SK-N-SH treated with all-trans-retinoic acid at 6 μM for 48 hours (cell line): ENCODE data around the gene DUSP23.

Source experiments
- ATAC-seq: fragments of 200-7000 bp; cut with Tn5 transposase; 3 replicates; pipeline ENCODE4 v1.9.1; 2020; ENCODE audit warnings: mild to moderate bottlenecking, moderate library complexity
- ARNTL ChIP-seq: fragments of 450-650 bp; formaldehyde crosslinking; IDR thresholded peaks from 2 replicates; pipeline ENCODE4 v1.5.0; 2020; ENCODE audit warnings: low read depth, mild to moderate bottlenecking, moderate library complexity, borderline replicate concordance
- BACH2 ChIP-seq: fragments of 250-450 bp; sonication (Bioruptor Pico); IDR thresholded peaks from 2 replicates; pipeline ENCODE4 v1.9.0; 2021; ENCODE audit warnings: mild to moderate bottlenecking, borderline replicate concordance
- CREB5 ChIP-seq: fragments of 250-450 bp; sonication (Bioruptor Pico); IDR thresholded peaks from 2 replicates; pipeline ENCODE4 v1.5.1; 2020; ENCODE audit warnings: low read depth, mild to moderate bottlenecking, moderate library complexity
- ESRRG ChIP-seq: fragments of 250-450 bp; sonication (Bioruptor Pico); IDR thresholded peaks from 2 replicates; pipeline ENCODE4 v1.6.1; 2021; ENCODE audit warnings: mild to moderate bottlenecking
- ISL1 ChIP-seq: fragments of 250-450 bp; sonication (Bioruptor Pico); IDR thresholded peaks from 2 replicates; pipeline ENCODE4 v2.1.2; 2022; ENCODE audit warnings: mild to moderate bottlenecking, moderate library complexity
- OSR1 ChIP-seq: fragments of 250-450 bp; sonication (Bioruptor Pico); IDR thresholded peaks from 2 replicates; pipeline ENCODE4 v1.8.0; 2022; ENCODE audit warnings: moderate library complexity, mild to moderate bottlenecking, inconsistent platforms
- PATZ1 ChIP-seq: fragments of 250-450 bp; sonication (Bioruptor Pico); IDR thresholded peaks from 2 replicates; pipeline ENCODE4 v1.8.0; 2020; ENCODE audit warnings: mild to moderate bottlenecking, moderate library complexity, borderline replicate concordance
- POU6F1 ChIP-seq: fragments of 250-450 bp; sonication (Bioruptor Pico); IDR thresholded peaks from 2 replicates; pipeline ENCODE4 v1.8.0; 2021; ENCODE audit warnings: low read depth, mild to moderate bottlenecking, moderate library complexity, borderline replicate concordance
- PPARA ChIP-seq: fragments of 250-450 bp; sonication (Bioruptor Pico); IDR thresholded peaks from 2 replicates; pipeline ENCODE4 v1.5.0; 2020; ENCODE audit warnings: mild to moderate bottlenecking, borderline replicate concordance
- RARB ChIP-seq: fragments of 250-450 bp; sonication (Bioruptor Pico); IDR thresholded peaks from 2 replicates; pipeline ENCODE4 v1.8.0; 2021; ENCODE audit warnings: mild to moderate bottlenecking, moderate library complexity
- SNAI2 ChIP-seq: fragments of 250-450 bp; sonication (Bioruptor Pico); IDR thresholded peaks from 2 replicates; pipeline ENCODE4 v1.5.0; 2020; ENCODE audit warnings: mild to moderate bottlenecking, moderate library complexity
- TCF4 ChIP-seq: fragments of 250-450 bp; sonication (Bioruptor Pico); IDR thresholded peaks from 2 replicates; pipeline ENCODE4 v1.8.0; 2021; ENCODE audit warnings: mild to moderate bottlenecking, moderate library complexity, borderline replicate concordance
- TOX ChIP-seq: fragments of 250-450 bp; sonication (Bioruptor Pico); IDR thresholded peaks from 2 replicates; pipeline ENCODE4 v1.8.0; 2021; ENCODE audit warnings: mild to moderate bottlenecking, moderate library complexity, borderline replicate concordance
- TSHZ2 ChIP-seq: fragments of 250-450 bp; sonication (Bioruptor Pico); IDR thresholded peaks from 2 replicates; pipeline ENCODE4 v1.5.0; 2020; ENCODE audit warnings: mild to moderate bottlenecking, moderate library complexity
- ZC3H10 ChIP-seq: fragments of 250-450 bp; sonication (Bioruptor Pico); IDR thresholded peaks from 2 replicates; pipeline ENCODE4 v1.5.1; 2021; ENCODE audit warnings: mild to moderate bottlenecking, moderate library complexity
- ZFP3 ChIP-seq: fragments of 250-450 bp; sonication (Bioruptor Pico); IDR thresholded peaks from 2 replicates; pipeline ENCODE4 v1.5.0; 2020; ENCODE audit warnings: mild to moderate bottlenecking, moderate library complexity
- ZFP30 ChIP-seq: fragments of 450-650 bp; formaldehyde crosslinking; IDR thresholded peaks from 2 replicates; pipeline ENCODE4 v1.5.0; 2022; ENCODE audit warnings: mild to moderate bottlenecking, moderate library complexity
- ZNF70 ChIP-seq: fragments of 450-650 bp; formaldehyde crosslinking; IDR thresholded peaks from 2 replicates; pipeline ENCODE4 v1.5.0; 2020; ENCODE audit warnings: mild to moderate bottlenecking, moderate library complexity
- ZNF8 ChIP-seq: fragments of 450-650 bp; formaldehyde crosslinking; IDR thresholded peaks from 2 replicates; pipeline ENCODE4 v1.5.0; 2020; ENCODE audit warnings: mild to moderate bottlenecking, moderate library complexity

DUSP23 gene

GRCh38 chr1:159802111-159802510 is 21.3 kb downstream of the DUSP23 start, which contains the start of gene FCRL6:
Gene FCRL6 (plus strand): TSS chr1:159802360. CDS start chr1:159802425, 65 bp downstream.
- no peak for ATAC-seq
- TF ChIP-seq BACH2 (CRISPR knock-in tag) (no peak), TOX (CRISPR knock-in tag) (no peak), SNAI2 (no peak), TSHZ2 (CRISPR knock-in tag) (no peak)

- ATAC-seq = no peak
- no peak for TF ChIP-seq ISL1 (CRISPR knock-in tag)
- no peak for TF ChIP-seq ARNTL (CRISPR knock-in tag)
- TF ChIP-seq, all 23 proteins: peak for 0
Measured at GRCh38 chr1:159803956-159804689, 23.4 kb downstream of the DUSP23 start.

GRCh38 chr1:159804924-159805323 is 24.2 kb downstream of the DUSP23 start:
- no peak; the same call in 2 of the 3 replicates for ATAC-seq
- no peak for TF ChIP-seq SNAI2
- TF ChIP-seq PPARA = no peak
- no peak for TF ChIP-seq TCF4 (CRISPR knock-in tag)
- no peak for TF ChIP-seq POU6F1 (CRISPR knock-in tag)
- no peak for TF ChIP-seq PATZ1
- TF ChIP-seq CREB5 (CRISPR knock-in tag) = no peak

- no peak for ATAC-seq
- TF ChIP-seq ZNF8 (CRISPR knock-in tag) (no peak), POU6F1 (CRISPR knock-in tag) (no peak), ZFP3 (CRISPR knock-in tag) (no peak), ZNF70 (CRISPR knock-in tag) (no peak), ZC3H10 (no peak), BACH2 (CRISPR knock-in tag) (no peak), OSR1 (CRISPR knock-in tag) (no peak), RARB (CRISPR knock-in tag) (no peak), TOX (CRISPR knock-in tag) (no peak), ESRRG (CRISPR knock-in tag) (no peak), ZFP30 (no peak)
Measured at GRCh38 chr1:159815926-159816325, 35.2 kb downstream of the DUSP23 start.
